H1 (cell line): Measurements from ENCODE around the gene BPIFB4. TPM values are rescaled to one million over a fixed set of nuclear protein-coding genes. Genes with fewer than 3 reads are reported as not detected.

ENCODE experiments used
- CTCF ChIA-PET: fragments of 300-600 bp; sonication (Branson Sonifier 250); formaldehyde crosslinking; loops from one replicate; lab custom pipeline; 2021; ENCODE audit not compliant: partially characterized antibody; lab: Charles Lee
- POLR2A ChIA-PET: fragments of 300-600 bp; sonication (Branson Sonifier 250); formaldehyde crosslinking; loops from one replicate; lab custom pipeline; 2021; ENCODE audit warnings: inconsistent platforms; ENCODE audit not compliant: partially characterized antibody; lab: Charles Lee
- DNase-seq, 2 experiments: peaks; one replicate each; pipeline versions ENCODE4 v3.0.0 to v3.0.0-alpha.2; 2010 to 2022; ENCODE audit warnings: low spot score in 2 of 2, low read depth in 1 of 2, mixed read lengths in 1 of 2
- FAIRE-seq: peaks from 2 replicates; lab custom pipeline; 2011; peaks lifted over from hg19 to GRCh38; lab: Jason Lieb, UNC
- H2AFZ ChIP-seq: 2 replicates; pipeline ENCODE4 v1.8.1; 2012; ENCODE audit warnings: low read length, inconsistent platforms
- H2AK5ac ChIP-seq: 2 replicates; pipeline ENCODE4 v1.6.1; 2013; ENCODE audit warnings: low read depth, low read length
- H2BK120ac ChIP-seq: replicated peaks from 2 replicates; pipeline ENCODE3; 2013; ENCODE audit warnings: low read depth, low read length, inconsistent platforms
- H2BK12ac ChIP-seq: 2 replicates; pipeline ENCODE4 v1.6.1; 2013; ENCODE audit warnings: low read depth, low read length
- H2BK15ac ChIP-seq: 2 replicates; pipeline ENCODE4 v1.6.1; 2013; ENCODE audit warnings: low read length
- H2BK20ac ChIP-seq: 2 replicates; pipeline ENCODE4 v1.6.1; 2013; ENCODE audit warnings: low read length
- H2BK5ac ChIP-seq: 2 replicates; pipeline ENCODE4 v1.6.1; 2013; ENCODE audit warnings: low read depth, low read length
- H3K14ac ChIP-seq: 2 replicates; pipeline ENCODE4 v1.6.1; 2013; ENCODE audit warnings: inconsistent platforms; ENCODE audit not compliant: insufficient read length
- H3K18ac ChIP-seq: 2 replicates; pipeline ENCODE4 v1.6.1; 2013; ENCODE audit warnings: low read length; ENCODE audit errors: extremely low read depth
- H3K23ac ChIP-seq: 2 replicates; pipeline ENCODE4 v1.6.1; 2013; ENCODE audit warnings: inconsistent platforms; ENCODE audit not compliant: insufficient read length
- H3K23me2 ChIP-seq: 2 replicates; pipeline ENCODE4 v1.6.1; 2013; ENCODE audit warnings: low read depth, low read length
- H3K27ac ChIP-seq: 2 replicates; pipeline ENCODE4 v1.6.1; 2011; ENCODE audit warnings: low read depth, low read length, inconsistent platforms
- H3K27me3 ChIP-seq, 4 experiments: replicated peaks in 1 of 4; 1 replicate in 1 of 4; 2 replicates in 3 of 4; pipeline versions ENCODE4 v1.6.1 to v1.8.1; 2011 to 2013; ENCODE audit warnings: low read length in 3 of 4, mild to moderate bottlenecking in 3 of 4, inconsistent platforms in 2 of 4, mixed read lengths in 2 of 4, moderate library complexity in 1 of 4; ENCODE audit not compliant: control insufficient read depth in 3 of 4, insufficient read depth in 3 of 4; ENCODE audit errors: extremely low read depth in 1 of 4
- H3K36me3 ChIP-seq, 4 experiments: 2 replicates each; pipeline versions ENCODE4 v1.6.1 to v1.8.1; 2011 to 2013; ENCODE audit warnings: mild to moderate bottlenecking in 4 of 4, low read length in 3 of 4, moderate library complexity in 2 of 4, control low read depth in 1 of 4, inconsistent platforms in 1 of 4; ENCODE audit not compliant: insufficient read depth in 4 of 4, control insufficient read depth in 2 of 4
- H3K4ac ChIP-seq: replicated peaks from 2 replicates; pipeline ENCODE3; 2013; ENCODE audit warnings: low read length, low read depth, mixed read lengths, inconsistent platforms; ENCODE audit not compliant: insufficient read length
- H3K4me1 ChIP-seq, 4 experiments: replicated peaks in 1 of 4; 1 replicate in 1 of 4; 2 replicates in 3 of 4; pipeline versions ENCODE4 v1.6.1 to v1.8.1; 2011 to 2013; ENCODE audit warnings: low read length in 3 of 4, inconsistent platforms in 2 of 4, mixed read lengths in 1 of 4; ENCODE audit not compliant: insufficient read depth in 4 of 4, control insufficient read depth in 3 of 4
- H3K4me2 ChIP-seq, 2 experiments: 2 replicates each; pipeline versions ENCODE4 v1.6.1 to v1.8.1; 2011 to 2013; ENCODE audit warnings: low read depth in 2 of 2, low read length in 2 of 2, control low read depth in 1 of 2, inconsistent platforms in 1 of 2, mild to moderate bottlenecking in 1 of 2; ENCODE audit not compliant: insufficient read depth in 1 of 2
- H3K4me3 ChIP-seq, 4 experiments: fragments of 200-600, 300-600 bp in 1 of 4; sonication (generic), shearing (Covaris generic), sonication (Bioruptor Twin) in 1 of 4; 2 replicates each; pipeline versions ENCODE4 v1.5.1 to v1.8.1; 2011 to 2016; ENCODE audit warnings: low read length in 4 of 4, low read depth in 3 of 4, control low read depth in 2 of 4, inconsistent platforms in 2 of 4, mild to moderate bottlenecking in 2 of 4, mixed read lengths in 1 of 4, moderate library complexity in 1 of 4; ENCODE audit not compliant: insufficient read depth in 2 of 4; ENCODE audit errors: extremely low read depth in 1 of 4
- H3K56ac ChIP-seq: replicated peaks from 2 replicates; pipeline ENCODE3; 2013; ENCODE audit warnings: low read depth, mild to moderate bottlenecking, mixed read lengths, low read length, inconsistent platforms; ENCODE audit not compliant: insufficient read length
- H3K79me1 ChIP-seq: 2 replicates; pipeline ENCODE4 v1.6.1; 2013; ENCODE audit warnings: low read depth, low read length, control low read depth
- H3K79me2 ChIP-seq, 2 experiments: 2 replicates each; pipeline versions ENCODE4 v1.6.1 to v1.8.1; 2012 to 2013; ENCODE audit warnings: low read length in 2 of 2, mild to moderate bottlenecking in 2 of 2, inconsistent platforms in 1 of 2; ENCODE audit not compliant: insufficient read depth in 2 of 2, control insufficient read depth in 1 of 2
- H3K9ac ChIP-seq, 4 experiments: replicated peaks in 1 of 4; 1 replicate in 1 of 4; 2 replicates in 3 of 4; pipeline versions ENCODE4 v1.6.1 to v1.8.1; 2011 to 2013; ENCODE audit warnings: low read depth in 3 of 4, low read length in 3 of 4, control low read depth in 2 of 4, mild to moderate bottlenecking in 2 of 4, moderate library complexity in 2 of 4, inconsistent platforms in 1 of 4; ENCODE audit errors: extremely low read depth in 1 of 4
- H3K9me3 ChIP-seq, 2 experiments: 2 replicates each; pipeline versions ENCODE4 v1.6.1 to v1.8.1; 2012 to 2013; ENCODE audit warnings: mild to moderate bottlenecking in 2 of 2, moderate library complexity in 2 of 2, control low read depth in 1 of 2, inconsistent platforms in 1 of 2, low read depth in 1 of 2, low read length in 1 of 2, mixed read lengths in 1 of 2; ENCODE audit not compliant: insufficient read depth in 2 of 2
- H4K20me1 ChIP-seq, 2 experiments: replicated peaks in 1 of 2; 2 replicates each; pipeline versions ENCODE3 to v1.8.1; 2011 to 2013; ENCODE audit warnings: inconsistent platforms in 2 of 2, low read length in 2 of 2, mild to moderate bottlenecking in 1 of 2; ENCODE audit not compliant: insufficient read depth in 2 of 2, control insufficient read depth in 1 of 2
- H4K5ac ChIP-seq: 2 replicates; pipeline ENCODE4 v1.6.1; 2013; ENCODE audit warnings: low read length, low read depth, mixed read lengths, inconsistent platforms; ENCODE audit not compliant: insufficient read length
- H4K8ac ChIP-seq: 2 replicates; pipeline ENCODE4 v1.8.0; 2013; ENCODE audit warnings: mild to moderate bottlenecking, moderate library complexity, low read length, inconsistent platforms; ENCODE audit not compliant: insufficient read depth; ENCODE audit errors: extremely low read depth
- H4K91ac ChIP-seq: replicated peaks from 2 replicates; pipeline ENCODE3; 2013; ENCODE audit warnings: low read length, mixed read lengths, inconsistent platforms; ENCODE audit not compliant: insufficient read length
- ASH2L ChIP-seq: fragments of 200-600, 300-600 bp; sonication (generic); IDR thresholded peaks from one replicate; pipeline ENCODE4 v1.7.1; 2017; ENCODE audit warnings: low read length
- ATF3 ChIP-seq: IDR thresholded peaks from 2 replicates; pipeline ENCODE4 v1.6.1; 2011; ENCODE audit warnings: low read depth, mild to moderate bottlenecking, low read length; ENCODE audit not compliant: insufficient read depth
- HDAC6 ChIP-seq: IDR thresholded peaks from one replicate; pipeline ENCODE4 v1.7.1; 2012; ENCODE audit warnings: low read depth, mild to moderate bottlenecking, inconsistent platforms, low read length, moderate library complexity
- KDM5A ChIP-seq: fragments of 200-600 bp; IDR thresholded peaks from 2 replicates; pipeline ENCODE4 v1.7.1; 2012; ENCODE audit warnings: mild to moderate bottlenecking, low read length, inconsistent platforms, mixed read lengths
- PHF8 ChIP-seq: fragments of 200-600 bp; sonication (generic); conservative IDR thresholded peaks from 2 replicates; pipeline ENCODE4 v1.7.1; 2012; ENCODE audit warnings: low read depth, mild to moderate bottlenecking, inconsistent platforms, low read length, moderate library complexity
- POU5F1 ChIP-seq: IDR thresholded peaks from 2 replicates; pipeline ENCODE4 v1.6.1; 2011; ENCODE audit warnings: low read depth, mild to moderate bottlenecking, low read length, moderate library complexity
- SIN3A ChIP-seq, 2 experiments: IDR thresholded peaks in 1 of 2; conservative IDR thresholded peaks in 1 of 2; 2 replicates each; pipeline ENCODE4 v1.6.1; 2011 to 2012; ENCODE audit warnings: low read length in 2 of 2, improper control_type of control experiment in 1 of 2, low read depth in 1 of 2, mild to moderate bottlenecking in 1 of 2
- SP1 ChIP-seq: IDR thresholded peaks from 2 replicates; pipeline ENCODE4 v1.6.1; 2011; ENCODE audit warnings: low read depth, low read length
- SUZ12 ChIP-seq: fragments of 200-600 bp; sonication (generic); IDR thresholded peaks from 2 replicates; pipeline ENCODE4 v1.6.1; 2012; ENCODE audit warnings: mild to moderate bottlenecking, inconsistent platforms, low read length, moderate library complexity, mixed read lengths
- TAF7 ChIP-seq: optimal IDR thresholded peaks from 2 replicates; pipeline ENCODE3; 2011; ENCODE audit warnings: low read depth, mild to moderate bottlenecking, inconsistent platforms, low read length, moderate library complexity, borderline replicate concordance
- WGBS, 2 experiments: shearing (Covaris generic) in 1 of 2; methylation state at CpG; one replicate each; pipeline versions ENCODE4 v1.1.6 to v1.1.7; 2013 to 2015; ENCODE audit warnings: low lambda C conversion rate in 2 of 2, mixed read lengths in 2 of 2, inconsistent platforms in 1 of 2, low coverage in 1 of 2, missing lambda C conversion rate in 1 of 2; ENCODE audit not compliant: insufficient replicate concordance in 2 of 2, insufficient coverage in 1 of 2, insufficient read length in 1 of 2; ENCODE audit errors: extremely low coverage in 1 of 2, missing lambda C conversion rate in 1 of 2; 5-methylcytosine and 5-hydroxymethylcytosine counted together
- polyA plus RNA-seq, 7 experiments: library from polyadenylated mRNA; depleted of rRNA in 3 of 7; stranded (reverse) in 5 of 7; unstranded in 2 of 7; fragments of >200 nt in 5 of 7; fragments of 200-250 nt in 2 of 7; gene quantifications; 1 replicate in 5 of 7; 2 replicates in 1 of 7; 4 replicates in 1 of 7; pipeline versions ENCODE4 v1.2.1 to v1.2.3, GENCODE V29; 2011 to 2013; ENCODE audit warnings: missing spikeins in 2 of 7, mixed read lengths in 2 of 7
- total RNA-seq: library from RNA; stranded (reverse); fragmentation: NEBNext Ultra II Directional; extraction: Animal tissue kit (Norgen Biotek cat#: 25700); gene quantifications from 2 replicates; pipeline ENCODE4 v1.2.1, GENCODE V29; 2021
- TF ChIP-seq, protein P1 (sequence below), 3 experiments: IDR thresholded peaks; 1 replicate in 2 of 3; 2 replicates in 1 of 3; pipeline versions ENCODE4 v1.5.1 to v1.6.1; 2011; ENCODE audit warnings: low read length in 3 of 3, mild to moderate bottlenecking in 3 of 3, inconsistent platforms in 2 of 3, low read depth in 1 of 3, moderate library complexity in 1 of 3; ENCODE audit not compliant: insufficient read depth in 1 of 3; ENCODE audit errors: control extremely low read depth in 1 of 3

The BPIFB4 gene
- total and polyA plus RNA-seq, 2 of the 8 experiments (the other 6 are each of a cell fraction or from before 2014, with no cell fraction given), result not detected

DNA sequence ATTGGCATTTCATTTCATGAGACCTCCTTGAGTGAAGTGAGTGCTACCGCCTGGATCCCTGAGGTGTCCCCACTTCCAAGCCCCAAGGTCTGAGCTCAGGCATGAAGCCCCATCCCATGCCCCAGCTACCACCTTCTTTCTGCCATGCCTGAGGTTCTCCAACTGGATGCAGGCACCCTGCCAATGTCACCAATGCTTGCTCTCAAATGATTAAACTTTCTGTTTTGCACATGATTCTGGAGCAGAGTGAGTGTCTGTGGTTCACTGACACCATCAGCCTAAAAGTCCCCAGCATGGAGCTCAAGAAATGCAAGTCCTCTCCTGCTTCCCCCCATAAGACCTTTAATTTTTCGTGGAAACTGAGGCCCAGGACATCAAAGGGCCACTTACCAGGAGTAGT is 44.8 kb downstream of the BPIFB4 start:
- no peak overlapping the region for H2BK120ac ChIP-seq
- no peak overlapping the region for H2BK5ac ChIP-seq
- H3K27ac ChIP-seq, result no peak overlapping the region
- no peak overlapping the region for H4K8ac ChIP-seq
- no peak for FAIRE-seq
- no peak overlapping the region for H2BK20ac ChIP-seq
- no peaks in the 10 kb centered on the region for H3K79me2 ChIP-seq
- no peak overlapping the region for H2BK12ac ChIP-seq
- H2AFZ ChIP-seq, result no peak overlapping the region
- no peaks in the 10 kb centered on the region for H3K79me1 ChIP-seq
- H3K27me3 ChIP-seq, result no peaks in the 10 kb centered on the region
- WGBS, 2 experiments, result 75% methylated on average over 2 of the region's 2 CpGs; no CpG with 5 or more reads in 1 of the 2 experiments
- no peak overlapping the region for H3K23ac ChIP-seq
- CTCF ChIA-PET, result interaction anchor here (0.9 kb wide), 2 partner anchors 14 to 26 kb away, joined by 3 read pairs; no protein-coding TSS in a partner anchor
- no peak overlapping the region for H3K4ac ChIP-seq
- no peak overlapping the region for H3K9ac ChIP-seq
- H3K36me3 ChIP-seq, result no peaks in the 10 kb centered on the region
- H3K4me3 ChIP-seq, result no peak overlapping the region
- no peak overlapping the region for H4K5ac ChIP-seq
- H4K91ac ChIP-seq, result no peak overlapping the region
- H3K56ac ChIP-seq, result no peak overlapping the region
- H3K4me2 ChIP-seq, result no peak overlapping the region
- H3K9me3 ChIP-seq, result peaks cover 3 to 6% of the 10 kb centered on the region in 2 experiments; a peak in 2 of 4 replicates
- no peak overlapping the region for H3K18ac ChIP-seq
- no peaks in the 10 kb centered on the region for H3K4me1 ChIP-seq
- H2BK15ac ChIP-seq, result no peak overlapping the region
- H3K23me2 ChIP-seq, result no peaks in the 10 kb centered on the region
- H3K14ac ChIP-seq, result no peak overlapping the region
- DNase-seq, result no peak
- H4K20me1 ChIP-seq, result peaks cover 0 to 2% of the 10 kb centered on the region in 2 experiments
- POLR2A ChIA-PET, result no interaction called here
- H2AK5ac ChIP-seq, result no peak overlapping the region
- TF ChIP-seq HDAC6, result no peak
- no peak for TF ChIP-seq SP1
- no peak for TF ChIP-seq SIN3A (conservative IDR thresholded peaks at IDR 0.05 in 1 of 2, IDR thresholded peaks at IDR 0.05 in 1 of 2; ENCODE audit: low read depth in 1 of 2, low read length in 2 of 2)
- TF ChIP-seq ATF3, result no peak
- TF ChIP-seq KDM5A, result no peak
- TF ChIP-seq, protein P1, sequence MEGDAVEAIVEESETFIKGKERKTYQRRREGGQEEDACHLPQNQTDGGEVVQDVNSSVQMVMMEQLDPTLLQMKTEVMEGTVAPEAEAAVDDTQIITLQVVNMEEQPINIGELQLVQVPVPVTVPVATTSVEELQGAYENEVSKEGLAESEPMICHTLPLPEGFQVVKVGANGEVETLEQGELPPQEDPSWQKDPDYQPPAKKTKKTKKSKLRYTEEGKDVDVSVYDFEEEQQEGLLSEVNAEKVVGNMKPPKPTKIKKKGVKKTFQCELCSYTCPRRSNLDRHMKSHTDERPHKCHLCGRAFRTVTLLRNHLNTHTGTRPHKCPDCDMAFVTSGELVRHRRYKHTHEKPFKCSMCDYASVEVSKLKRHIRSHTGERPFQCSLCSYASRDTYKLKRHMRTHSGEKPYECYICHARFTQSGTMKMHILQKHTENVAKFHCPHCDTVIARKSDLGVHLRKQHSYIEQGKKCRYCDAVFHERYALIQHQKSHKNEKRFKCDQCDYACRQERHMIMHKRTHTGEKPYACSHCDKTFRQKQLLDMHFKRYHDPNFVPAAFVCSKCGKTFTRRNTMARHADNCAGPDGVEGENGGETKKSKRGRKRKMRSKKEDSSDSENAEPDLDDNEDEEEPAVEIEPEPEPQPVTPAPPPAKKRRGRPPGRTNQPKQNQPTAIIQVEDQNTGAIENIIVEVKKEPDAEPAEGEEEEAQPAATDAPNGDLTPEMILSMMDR (IDR thresholded peaks at IDR 0.05; ENCODE audit: control extremely low read depth in 1 of 3, insufficient read depth in 1 of 3, low read depth in 1 of 3, low read length in 3 of 3), result no peak
- no peak for TF ChIP-seq PHF8
- no peak for TF ChIP-seq ASH2L
- no peak for TF ChIP-seq TAF7
- no peak for TF ChIP-seq SUZ12
- TF ChIP-seq POU5F1, result no peak
